Measurements from ENCODE around the gene CCDC187.

CCDC187 gene

GRCh38 chr9:136202454-136203407, 101.2 kb downstream of the CCDC187 start:
- peaks cover 26% of the 10 kb centered on the region for H3K4me1 ChIP-seq (ENCODE audit: low read depth, poor library complexity, severe bottlenecking)
- H3K36me3 ChIP-seq (ENCODE audit: insufficient read depth): no peaks in the 10 kb centered on the region
- TF ChIP-seq CTCF (conservative IDR thresholded peaks at IDR 0.05; ENCODE audit: low read depth, low read length): no peak
- H4K20me1 ChIP-seq (ENCODE audit: insufficient read depth): no peaks in the 10 kb centered on the region
- H3K79me2 ChIP-seq (ENCODE audit: insufficient read depth, low read depth): no peaks in the 10 kb centered on the region
- no peak overlapping the region for H3K4me3 ChIP-seq (IDR thresholded peaks at IDR 0.05; ENCODE audit: insufficient read depth, low read depth, low read length)
- H3K9ac ChIP-seq: no peak overlapping the region
- no peak overlapping the region for H2AFZ ChIP-seq (ENCODE audit: low read depth)
- no peak overlapping the region for H3K4me2 ChIP-seq
- H3K27me3 ChIP-seq (ENCODE audit: insufficient read depth, low read depth): peaks cover 37% of the 10 kb centered on the region
- H3K27ac ChIP-seq: no peak overlapping the region

- Histone ChIP-seq H3K4me1 (ENCODE audit: low read depth, poor library complexity, severe bottlenecking) (peaks cover 21% of the 10 kb centered on the region), H3K9ac (no peak overlapping the region), H3K27me3 (ENCODE audit: insufficient read depth, low read depth) (peaks cover 46% of the 10 kb centered on the region), H3K4me2 (no peak overlapping the region), H3K79me2 (ENCODE audit: insufficient read depth, low read depth) (no peaks in the 10 kb centered on the region), H4K20me1 (ENCODE audit: insufficient read depth) (no peaks in the 10 kb centered on the region), H3K36me3 (ENCODE audit: insufficient read depth) (no peaks in the 10 kb centered on the region), H3K4me3 (IDR thresholded peaks at IDR 0.05; ENCODE audit: insufficient read depth, low read depth, low read length) (no peak overlapping the region), H2AFZ (ENCODE audit: low read depth) (no peak overlapping the region), H3K27ac (no peak overlapping the region)
- no peak for TF ChIP-seq CTCF (conservative IDR thresholded peaks at IDR 0.05; ENCODE audit: low read depth, low read length)
Observed at GRCh38 chr9:136201609-136202453, 102.1 kb downstream of the CCDC187 start.

- Histone ChIP-seq H2AFZ (ENCODE audit: low read depth) (no peak overlapping the region), H4K20me1 (ENCODE audit: insufficient read depth) (no peaks in the 10 kb centered on the region), H3K4me2 (no peak overlapping the region), H3K4me1 (ENCODE audit: low read depth, poor library complexity, severe bottlenecking) (peaks cover 21% of the 10 kb centered on the region), H3K9ac (no peak overlapping the region), H3K36me3 (ENCODE audit: insufficient read depth) (no peaks in the 10 kb centered on the region), H3K27ac (no peak overlapping the region), H3K79me2 (ENCODE audit: insufficient read depth, low read depth) (no peaks in the 10 kb centered on the region), H3K4me3 (IDR thresholded peaks at IDR 0.05; ENCODE audit: insufficient read depth, low read depth, low read length) (no peak overlapping the region), H3K27me3 (ENCODE audit: insufficient read depth, low read depth) (peaks cover 52% of the 10 kb centered on the region)
- no peak for TF ChIP-seq CTCF (conservative IDR thresholded peaks at IDR 0.05; ENCODE audit: low read depth, low read length)
Observed at GRCh38 chr9:136201174-136201573, 102.7 kb downstream of the CCDC187 start.

- no peak for TF ChIP-seq CTCF (conservative IDR thresholded peaks at IDR 0.05; ENCODE audit: low read depth, low read length)
- Histone ChIP-seq H3K27me3 (ENCODE audit: insufficient read depth, low read depth) (peaks cover 58% of the 10 kb centered on the region), H3K27ac (no peak overlapping the region), H3K4me2 (no peak overlapping the region), H3K4me3 (IDR thresholded peaks at IDR 0.05; ENCODE audit: insufficient read depth, low read depth, low read length) (no peak overlapping the region), H4K20me1 (ENCODE audit: insufficient read depth) (no peaks in the 10 kb centered on the region), H3K4me1 (ENCODE audit: low read depth, poor library complexity, severe bottlenecking) (peaks cover 16% of the 10 kb centered on the region), H3K36me3 (ENCODE audit: insufficient read depth) (no peaks in the 10 kb centered on the region), H3K9ac (no peak overlapping the region), H2AFZ (ENCODE audit: low read depth) (no peak overlapping the region), H3K79me2 (ENCODE audit: insufficient read depth, low read depth) (no peaks in the 10 kb centered on the region)
Observed at GRCh38 chr9:136200424-136200823, 103.5 kb downstream of the CCDC187 start.
